IPS-15b (cell line): Measurements from ENCODE around the gene NPPB.

Experiments
- H3K27me3 ChIP-seq: one replicate; pipeline ENCODE4 v1.6.1; 2013; ENCODE audit warnings: low read length; ENCODE audit not compliant: control insufficient read depth, insufficient read depth
- H3K36me3 ChIP-seq: one replicate; pipeline ENCODE4 v1.6.1; 2013; ENCODE audit warnings: low read length; ENCODE audit not compliant: control insufficient read depth, insufficient read depth
- H3K4me1 ChIP-seq: one replicate; pipeline ENCODE4 v1.6.1; 2013; ENCODE audit warnings: mild to moderate bottlenecking, low read length; ENCODE audit not compliant: control insufficient read depth, insufficient read depth
- H3K4me3 ChIP-seq: one replicate; pipeline ENCODE4 v1.5.1; 2013; ENCODE audit warnings: low read depth, low read length
- H3K9ac ChIP-seq: one replicate; pipeline ENCODE4 v1.6.1; 2013; ENCODE audit warnings: low read depth, mild to moderate bottlenecking, low read length
- H3K9me3 ChIP-seq: one replicate; pipeline ENCODE4 v1.6.1; 2013; ENCODE audit warnings: mild to moderate bottlenecking, low read length; ENCODE audit not compliant: control insufficient read depth, insufficient read depth

Gene NPPB

DNA sequence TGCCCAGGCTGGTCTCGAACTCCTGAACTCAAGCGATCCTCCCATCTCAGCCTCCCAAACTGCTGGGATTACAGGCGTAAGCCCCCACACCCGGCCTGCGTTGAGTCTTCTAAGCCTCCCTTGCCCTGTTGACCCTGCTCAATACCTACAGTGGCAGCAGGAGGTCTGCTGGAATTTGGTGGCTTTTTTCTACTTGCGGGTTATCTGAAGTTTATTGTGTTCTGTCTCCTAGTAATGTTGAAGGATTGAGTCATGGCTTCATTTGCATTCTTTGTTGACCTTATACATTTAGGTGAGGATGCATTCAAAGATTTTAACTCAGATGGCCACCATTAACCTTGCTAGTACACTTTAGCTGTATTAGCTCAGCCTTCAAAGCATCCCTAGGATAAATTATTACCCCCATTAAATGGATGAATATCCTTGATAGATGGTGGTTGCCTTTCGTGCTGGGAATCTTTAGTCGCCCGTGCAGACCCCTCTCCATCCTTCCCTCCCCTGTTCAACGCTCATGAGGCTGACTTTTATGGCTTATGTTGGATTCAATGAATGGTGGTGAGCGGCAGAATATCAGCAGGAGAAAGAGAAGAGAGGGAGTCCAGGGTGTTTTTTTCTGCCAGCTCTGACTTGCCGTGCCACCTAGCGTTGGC lies 9.7 kb upstream of the NPPB start:
- no peaks in the 10 kb centered on the region for H3K36me3 ChIP-seq
- H3K4me3 ChIP-seq, result no peak overlapping the region
- H3K9ac ChIP-seq, result no peak overlapping the region
- no peaks in the 10 kb centered on the region for H3K4me1 ChIP-seq
- no peaks in the 10 kb centered on the region for H3K27me3 ChIP-seq
- no peaks in the 10 kb centered on the region for H3K9me3 ChIP-seq

DNA sequence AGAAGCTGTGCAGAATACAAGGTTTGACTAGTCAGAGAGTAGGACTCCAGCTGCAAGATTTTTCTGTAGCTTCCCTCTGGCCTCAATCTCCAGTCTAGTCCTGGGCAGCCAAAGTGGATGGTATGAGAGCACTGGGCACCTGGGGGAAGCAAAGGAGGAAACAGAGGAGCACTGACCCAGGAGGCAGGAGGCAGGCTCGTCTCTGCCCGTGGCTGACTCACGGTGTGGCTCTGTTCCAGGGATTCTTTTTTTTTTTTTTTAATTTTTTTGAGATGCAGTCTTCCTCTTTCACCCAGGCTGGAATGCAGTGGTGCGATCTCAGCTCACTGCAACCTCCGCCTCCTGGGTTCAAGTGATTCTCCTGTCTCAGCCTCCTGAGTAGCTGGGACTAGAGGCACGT lies 4.1 kb upstream of the NPPB start:
- no peak overlapping the region for H3K9ac ChIP-seq
- no peaks in the 10 kb centered on the region for H3K4me1 ChIP-seq
- no peak overlapping the region for H3K4me3 ChIP-seq
- H3K36me3 ChIP-seq, result no peaks in the 10 kb centered on the region
- peaks cover 27% of the 10 kb centered on the region for H3K27me3 ChIP-seq
- H3K9me3 ChIP-seq, result no peaks in the 10 kb centered on the region

DNA sequence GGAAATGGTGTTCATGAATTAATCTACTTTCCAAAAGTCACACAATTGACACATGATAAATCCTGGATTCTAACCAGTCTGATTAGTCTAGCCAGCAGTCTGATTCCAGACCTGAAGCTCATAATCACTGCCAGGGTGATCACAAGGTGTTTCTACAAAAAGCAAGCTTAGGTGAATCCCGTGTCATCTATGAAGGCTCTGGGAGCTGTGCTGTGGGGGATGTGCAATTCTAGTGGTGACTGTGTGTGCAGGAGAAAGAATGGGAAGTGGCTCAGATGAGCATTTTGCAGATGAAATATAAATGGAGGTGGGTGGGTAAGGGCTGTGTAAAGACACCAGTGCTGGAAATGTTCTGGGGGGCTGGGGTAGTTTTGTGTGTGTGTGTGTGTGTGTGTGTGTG lies 1.8 kb upstream of the NPPB start:
- H3K9me3 ChIP-seq, result no peaks in the 10 kb centered on the region
- H3K4me3 ChIP-seq, result no peak overlapping the region
- H3K27me3 ChIP-seq, result peaks cover 37% of the 10 kb centered on the region
- H3K4me1 ChIP-seq, result no peaks in the 10 kb centered on the region
- no peak overlapping the region for H3K9ac ChIP-seq
- no peaks in the 10 kb centered on the region for H3K36me3 ChIP-seq

- Histone ChIP-seq H3K9ac (no peak overlapping the region), H3K9me3 (no peaks in the 10 kb centered on the region), H3K27me3 (peaks cover 37% of the 10 kb centered on the region), H3K4me1 (no peaks in the 10 kb centered on the region), H3K36me3 (no peaks in the 10 kb centered on the region), H3K4me3 (no peak overlapping the region)
Measured at GRCh38 chr1:11860083-11860482, 1.3 kb upstream of the NPPB start.

- Histone ChIP-seq H3K36me3 (no peaks in the 10 kb centered on the region), H3K9me3 (no peaks in the 10 kb centered on the region), H3K4me1 (no peaks in the 10 kb centered on the region), H3K9ac (no peak overlapping the region), H3K4me3 (peak overlapping the region; percentile 35), H3K27me3 (peaks cover 37% of the 10 kb centered on the region)
Measured at GRCh38 chr1:11858968-11859871, 475 bp upstream of the NPPB start.

- H3K4me1 ChIP-seq, result no peaks in the 10 kb centered on the region
- H3K9ac ChIP-seq, result no peak overlapping the region
- H3K36me3 ChIP-seq, result no peaks in the 10 kb centered on the region
- H3K4me3 ChIP-seq, result no peak overlapping the region
- H3K27me3 ChIP-seq, result peaks cover 37% of the 10 kb centered on the region
- H3K9me3 ChIP-seq, result no peaks in the 10 kb centered on the region
Measured at GRCh38 chr1:11858158-11858557, 587 bp downstream of the NPPB start.

GRCh38 chr1:11857164-11857851 lies 1.4 kb downstream of the NPPB start:
- no peaks in the 10 kb centered on the region for H3K9me3 ChIP-seq
- H3K4me3 ChIP-seq, result no peak overlapping the region
- H3K36me3 ChIP-seq, result no peaks in the 10 kb centered on the region
- no peaks in the 10 kb centered on the region for H3K4me1 ChIP-seq
- H3K27me3 ChIP-seq, result peaks cover 35% of the 10 kb centered on the region
- H3K9ac ChIP-seq, result no peak overlapping the region

- Histone ChIP-seq H3K9ac (no peak overlapping the region), H3K27me3 (peaks cover 33% of the 10 kb centered on the region), H3K4me1 (no peaks in the 10 kb centered on the region)
Measured at GRCh38 chr1:11856698-11857097, 2.0 kb downstream of the NPPB start.

GRCh38 chr1:11855430-11855829 lies 3.3 kb downstream of the NPPB start:
- Histone ChIP-seq H3K27me3 (peaks cover 29% of the 10 kb centered on the region), H3K4me3 (no peak overlapping the region), H3K4me1 (no peaks in the 10 kb centered on the region), H3K9ac (no peak overlapping the region), H3K9me3 (no peaks in the 10 kb centered on the region), H3K36me3 (no peaks in the 10 kb centered on the region)

More at GRCh38 chr1:11856698-11857097, 2.0 kb downstream of the NPPB start:
- H3K36me3 ChIP-seq, result no peaks in the 10 kb centered on the region
- no peak overlapping the region for H3K4me3 ChIP-seq
- no peaks in the 10 kb centered on the region for H3K9me3 ChIP-seq

GRCh38 chr1:11854519-11854918 lies 4.2 kb downstream of the NPPB start:
- no peaks in the 10 kb centered on the region for H3K36me3 ChIP-seq
- no peak overlapping the region for H3K9ac ChIP-seq
- H3K4me3 ChIP-seq, result no peak overlapping the region
- peaks cover 22% of the 10 kb centered on the region for H3K27me3 ChIP-seq
- H3K9me3 ChIP-seq, result no peaks in the 10 kb centered on the region
- no peaks in the 10 kb centered on the region for H3K4me1 ChIP-seq

DNA sequence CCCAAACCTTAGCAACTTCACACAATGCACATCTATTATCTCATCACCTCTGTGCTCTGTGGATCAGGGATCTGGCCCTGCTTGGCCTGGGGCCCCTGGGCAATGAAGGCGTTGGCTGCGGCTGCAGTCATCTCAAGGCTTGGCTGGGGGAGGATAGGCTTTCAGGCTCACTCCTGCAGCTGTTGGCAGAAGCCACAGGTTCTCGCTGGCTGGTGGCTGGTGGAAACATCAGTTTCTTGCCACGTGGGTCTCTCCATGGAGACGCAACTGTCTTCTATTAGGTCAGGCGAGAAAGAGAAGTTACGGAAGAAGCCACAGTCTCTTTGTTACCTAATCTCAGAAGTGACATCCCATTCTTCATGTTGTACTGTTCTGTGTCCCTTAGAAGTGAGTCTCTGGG lies 7.6 kb downstream of the NPPB start:
- no peaks in the 10 kb centered on the region for H3K27me3 ChIP-seq
- H3K36me3 ChIP-seq, result peaks cover 2% of the 10 kb centered on the region
- no peak overlapping the region for H3K9ac ChIP-seq
- H3K4me3 ChIP-seq, result no peak overlapping the region
- no peaks in the 10 kb centered on the region for H3K9me3 ChIP-seq
- no peaks in the 10 kb centered on the region for H3K4me1 ChIP-seq
